ENCODE measurements around the gene XXYLT1.
"Not testable (repeated sequence)": the region's sequence is repeated elsewhere in the genome, so short reads cannot be mapped to it uniquely, and the experiment has no call there.

The XXYLT1 gene

DNA sequence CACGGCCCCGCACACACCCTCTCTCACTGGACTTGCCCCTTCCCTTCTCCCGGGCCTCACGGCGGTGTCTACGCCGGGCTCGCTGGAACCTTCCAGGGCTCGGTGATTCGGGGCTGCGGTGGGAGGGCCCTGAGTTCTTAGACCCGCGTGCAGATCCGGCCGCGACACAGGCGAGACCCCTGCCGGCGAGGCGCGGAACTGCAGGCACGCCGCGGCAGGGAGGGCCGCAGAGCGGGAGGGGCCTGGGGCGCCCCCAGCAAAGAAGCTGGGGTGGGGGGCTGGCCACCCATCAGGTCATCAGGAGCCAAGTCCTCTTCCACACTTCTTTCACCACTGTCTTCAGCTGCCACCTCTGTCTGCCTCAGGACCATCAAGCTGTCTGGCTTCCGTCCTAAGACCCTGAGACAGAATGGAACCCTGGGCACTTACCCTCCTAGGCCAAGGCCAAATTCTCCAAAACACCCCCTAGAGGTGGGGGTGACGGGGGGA is 164.5 kb downstream of the XXYLT1 start:
- no peak for DNase-seq

DNA sequence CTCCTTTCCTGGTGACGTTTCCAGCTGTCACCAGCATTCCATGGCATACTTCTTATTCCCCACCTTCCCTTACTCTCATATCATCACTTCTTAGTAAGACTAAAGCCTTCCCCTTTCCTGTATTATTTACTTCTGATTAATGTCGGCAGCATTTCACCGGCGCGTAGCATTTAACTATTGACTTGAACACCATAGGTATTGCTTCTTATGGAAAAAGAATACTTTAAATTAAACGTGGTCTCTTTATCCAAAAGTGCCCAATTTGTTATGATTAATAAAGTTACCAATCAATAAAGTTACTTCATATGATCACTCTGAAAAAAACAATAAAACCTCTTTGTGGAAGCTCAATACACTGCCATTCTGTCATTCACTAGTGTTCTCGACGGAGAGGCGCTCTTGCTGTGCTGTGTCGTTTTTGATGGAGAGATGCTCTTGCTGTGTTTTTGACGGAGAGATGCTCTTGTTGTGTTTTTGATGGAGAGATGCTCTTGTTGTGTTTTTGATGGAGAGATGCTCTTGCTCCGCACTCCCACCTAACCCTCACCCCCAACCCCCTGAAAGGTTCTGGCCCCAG is 165.0 kb downstream of the XXYLT1 start:
- no peak for DNase-seq

DNA sequence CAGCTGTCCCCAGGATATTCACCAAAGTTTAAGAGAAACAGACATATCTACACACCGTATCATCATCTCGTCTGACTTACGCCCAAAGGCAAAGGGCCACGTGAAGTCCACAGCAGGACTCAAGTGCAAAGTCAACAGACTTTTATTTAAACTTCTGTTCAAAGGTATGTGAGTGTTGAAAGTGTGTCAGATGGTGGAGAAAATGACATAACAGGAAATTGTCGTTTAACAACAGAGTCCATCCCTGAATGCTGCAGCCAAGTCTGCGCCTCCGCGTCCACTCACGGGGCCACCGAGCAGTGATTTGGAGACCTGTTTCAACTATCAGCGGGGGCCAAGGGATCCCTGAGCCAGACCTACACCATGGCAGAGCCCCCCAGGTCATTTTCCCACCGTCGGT is 165.6 kb downstream of the XXYLT1 start:
- no peak for DNase-seq

DNA sequence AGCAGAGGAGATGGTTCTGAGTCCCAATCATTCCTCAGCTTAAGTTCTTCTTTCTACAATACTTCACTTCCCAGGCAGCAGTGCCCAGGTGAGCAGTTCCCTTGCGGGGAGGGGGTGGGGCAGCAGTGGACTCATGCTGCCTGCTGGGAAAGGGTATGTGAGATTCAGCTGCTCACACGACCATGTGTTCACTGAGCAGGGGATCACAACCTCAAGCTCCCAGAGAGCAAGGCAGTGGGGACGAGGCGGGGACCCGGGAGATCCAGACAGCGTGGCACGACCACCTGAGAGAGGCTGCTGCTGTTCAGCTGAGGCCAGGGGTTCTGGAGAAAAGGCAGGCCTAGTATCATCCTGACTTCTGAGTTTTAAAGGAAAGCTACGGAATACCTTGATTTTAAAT is 166.6 kb downstream of the XXYLT1 start:
- no peak for DNase-seq

DNA sequence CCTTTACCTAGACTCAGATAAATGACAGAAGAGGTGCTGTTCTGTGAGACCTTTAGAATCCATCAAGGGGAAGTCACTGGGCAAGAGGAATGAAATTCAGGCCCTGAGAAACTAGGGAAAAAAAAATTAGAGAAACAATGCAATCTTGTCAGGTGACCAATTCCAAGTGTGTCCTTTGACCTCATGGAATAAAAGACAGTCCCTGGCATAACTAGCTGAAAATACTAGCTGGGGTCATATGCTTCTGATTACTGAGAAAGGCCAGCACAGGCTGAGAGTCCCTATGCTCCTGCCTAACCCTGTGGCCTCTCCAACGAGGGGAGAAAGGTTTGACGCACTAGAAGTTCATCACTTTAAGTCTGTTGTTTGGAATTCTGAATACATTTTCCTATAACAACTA is 167.3 kb downstream of the XXYLT1 start:
- DNase-seq: no peak

DNA sequence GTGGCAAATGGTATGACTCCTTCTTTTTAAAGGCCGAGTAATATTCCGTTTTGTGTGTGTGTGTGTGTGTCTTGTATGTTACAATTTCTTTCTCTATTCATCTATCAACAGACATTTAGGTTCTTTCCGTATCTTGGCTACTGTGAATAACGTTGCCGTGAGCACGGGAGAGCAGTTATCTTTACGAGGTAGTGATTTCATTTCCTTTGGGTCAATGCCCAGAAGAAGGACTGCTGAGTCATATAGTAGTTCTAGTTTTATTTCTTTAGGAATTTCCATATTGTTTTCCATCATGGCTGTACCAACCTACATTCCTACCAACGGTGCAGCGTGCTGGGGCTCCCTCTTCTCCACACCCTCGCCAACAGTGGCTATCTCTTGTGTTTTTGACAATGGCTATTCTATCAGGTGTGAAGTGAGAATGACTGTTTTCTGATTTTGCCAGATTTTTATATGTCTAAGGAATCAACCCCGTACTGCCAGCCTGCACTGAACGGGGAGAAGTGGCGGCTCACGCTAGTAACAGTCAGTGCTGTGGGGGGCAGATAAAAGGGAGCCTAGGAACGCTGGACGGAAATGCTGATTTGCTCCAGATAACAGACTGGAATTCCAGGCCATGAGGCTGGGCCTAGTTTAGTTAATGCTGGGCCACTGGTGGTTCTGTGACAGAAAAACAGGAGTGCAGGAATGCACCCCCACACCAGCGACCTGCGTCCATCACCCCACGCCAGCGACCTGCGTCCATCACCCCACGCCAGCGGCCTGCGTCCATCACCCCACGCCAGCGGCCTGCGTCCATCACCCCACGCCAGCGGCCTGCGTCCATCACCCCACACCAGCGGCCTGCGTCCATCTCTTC is 168.1 kb downstream of the XXYLT1 start:
- DNase-seq: no peak

DNA sequence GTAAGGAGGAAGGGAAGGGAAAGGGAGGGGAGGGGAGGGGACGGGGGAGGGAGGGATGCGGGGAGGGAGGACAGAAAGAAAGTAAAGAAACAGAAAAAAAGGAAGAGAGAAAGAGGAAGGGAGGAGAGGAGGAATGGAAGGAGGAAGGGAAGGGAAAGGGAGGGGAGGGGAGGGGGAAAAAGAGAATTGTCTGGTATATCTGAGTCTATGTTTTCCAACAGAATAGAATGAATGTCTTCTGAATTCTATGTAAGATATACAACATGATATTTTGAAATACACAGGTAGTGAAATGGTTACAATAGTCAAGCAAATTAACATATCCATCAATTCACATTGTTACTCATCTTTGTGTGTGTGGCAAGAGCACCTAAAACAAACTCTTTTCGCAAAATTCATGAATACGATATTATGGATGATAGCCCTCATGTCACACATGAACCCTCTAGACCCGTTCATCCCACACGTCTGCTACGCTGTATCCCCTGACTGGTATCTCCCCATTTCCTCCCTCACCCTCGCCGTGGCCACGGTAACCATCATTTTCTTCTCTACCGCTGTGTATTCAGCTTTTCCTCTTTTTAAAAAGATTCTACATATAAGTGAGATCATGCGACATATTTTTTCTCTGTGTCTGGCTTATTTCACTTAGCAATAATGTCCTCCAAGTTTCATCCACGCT is 168.9 kb downstream of the XXYLT1 start:
- no peak for DNase-seq

DNA sequence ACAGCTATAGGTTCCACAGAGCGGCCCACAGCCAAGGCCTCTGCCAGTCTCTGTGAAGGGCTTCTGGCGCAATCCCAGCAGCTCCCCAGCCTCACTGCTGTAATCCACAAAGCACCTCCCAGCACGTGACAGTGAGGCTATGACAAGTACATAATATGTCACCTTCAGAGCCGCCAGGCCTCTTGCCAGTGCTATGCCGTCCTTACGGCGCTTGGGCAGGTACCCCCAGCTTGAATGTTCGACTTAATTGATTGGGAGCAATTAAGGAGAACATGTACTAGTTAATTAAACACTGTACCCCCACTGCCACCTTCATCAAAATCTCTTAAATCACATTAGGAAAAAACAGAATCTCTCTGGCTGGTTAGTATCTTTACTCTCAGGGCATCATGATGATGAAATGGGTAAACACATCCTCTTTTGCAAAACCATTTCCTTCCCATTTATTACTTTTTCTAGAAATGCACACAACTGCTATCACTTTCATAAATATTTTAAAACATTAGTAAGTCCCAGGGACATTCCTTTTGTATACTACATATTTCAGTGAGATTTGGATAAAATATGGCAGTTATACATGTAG is 169.9 kb downstream of the XXYLT1 start:
- no peak for DNase-seq

DNA sequence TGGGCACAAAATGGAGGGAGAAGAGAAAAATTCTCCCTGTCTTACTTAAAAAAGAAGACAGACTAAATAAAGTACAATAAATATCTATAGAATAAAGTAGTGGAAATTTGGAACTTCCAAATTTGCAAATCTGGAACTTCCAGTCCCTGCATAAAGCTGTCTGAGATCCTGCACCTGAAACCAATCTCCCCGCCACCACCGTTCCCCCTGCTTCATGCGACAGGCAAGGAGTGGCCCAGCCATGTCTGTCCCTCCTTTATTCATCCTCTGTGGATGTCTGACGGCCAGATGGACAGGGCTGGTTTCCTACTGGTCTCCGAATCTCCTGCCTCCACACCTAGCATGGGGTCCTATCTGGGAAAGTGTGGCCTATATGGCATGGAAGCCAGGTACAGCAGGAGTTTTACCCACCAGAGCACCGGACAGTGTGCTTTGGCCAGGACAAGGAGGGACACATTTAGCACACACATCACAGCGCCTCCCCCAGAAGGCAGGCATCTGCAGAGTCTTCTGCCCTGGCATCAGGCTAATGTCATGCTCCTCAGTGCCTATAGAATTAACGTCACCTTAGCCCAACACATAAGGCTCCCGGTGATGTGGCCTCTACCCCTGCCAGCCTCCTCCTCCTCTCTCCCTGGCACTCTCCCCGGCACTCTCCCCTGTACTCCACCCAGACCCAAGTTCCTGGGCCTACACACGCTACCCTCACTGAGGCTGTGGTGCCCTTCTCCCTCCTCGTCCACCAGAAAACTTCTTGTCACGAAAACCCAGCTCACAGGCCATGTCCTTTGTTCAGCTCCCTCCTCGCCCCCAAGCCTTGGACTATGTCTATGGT is 170.8 kb downstream of the XXYLT1 start:
- DNase-seq: no peak

DNA sequence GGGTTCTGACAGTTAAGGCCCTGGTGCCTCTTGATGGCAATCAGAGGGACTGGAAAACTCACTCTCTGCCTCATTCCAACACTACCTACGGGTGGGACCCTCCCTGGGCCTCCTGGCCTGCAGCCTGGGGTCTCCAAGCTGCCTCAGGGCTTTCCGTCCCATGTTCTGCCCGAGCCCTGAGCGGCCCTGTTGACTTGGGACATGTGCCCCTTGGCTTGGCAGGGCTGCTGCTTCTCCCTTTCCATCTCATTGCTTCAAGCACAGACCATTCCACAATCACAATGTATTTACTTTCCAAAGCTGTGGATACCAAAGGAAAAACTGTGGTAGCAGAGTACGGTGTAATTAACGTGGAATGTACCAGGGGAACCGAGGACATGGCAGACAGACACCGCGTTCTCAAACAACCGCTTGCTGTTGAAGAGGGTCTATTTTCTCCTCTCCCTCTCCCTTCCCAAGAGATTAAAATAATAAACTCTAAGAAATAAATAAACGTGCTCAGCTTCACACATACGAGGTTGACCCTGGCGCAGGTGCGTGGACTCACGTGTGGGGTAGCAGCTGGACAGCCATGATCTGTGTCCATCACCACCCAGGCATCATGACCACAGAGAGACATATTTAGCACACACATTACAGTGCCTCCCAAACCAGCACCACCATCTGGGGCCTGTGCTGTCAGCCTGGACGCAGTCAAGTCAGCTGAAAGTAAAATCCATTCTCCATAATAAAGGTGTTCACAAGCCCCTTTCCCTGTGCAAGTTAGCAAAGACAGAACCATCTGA is 172.0 kb downstream of the XXYLT1 start:
- DNase-seq: no peak

DNA sequence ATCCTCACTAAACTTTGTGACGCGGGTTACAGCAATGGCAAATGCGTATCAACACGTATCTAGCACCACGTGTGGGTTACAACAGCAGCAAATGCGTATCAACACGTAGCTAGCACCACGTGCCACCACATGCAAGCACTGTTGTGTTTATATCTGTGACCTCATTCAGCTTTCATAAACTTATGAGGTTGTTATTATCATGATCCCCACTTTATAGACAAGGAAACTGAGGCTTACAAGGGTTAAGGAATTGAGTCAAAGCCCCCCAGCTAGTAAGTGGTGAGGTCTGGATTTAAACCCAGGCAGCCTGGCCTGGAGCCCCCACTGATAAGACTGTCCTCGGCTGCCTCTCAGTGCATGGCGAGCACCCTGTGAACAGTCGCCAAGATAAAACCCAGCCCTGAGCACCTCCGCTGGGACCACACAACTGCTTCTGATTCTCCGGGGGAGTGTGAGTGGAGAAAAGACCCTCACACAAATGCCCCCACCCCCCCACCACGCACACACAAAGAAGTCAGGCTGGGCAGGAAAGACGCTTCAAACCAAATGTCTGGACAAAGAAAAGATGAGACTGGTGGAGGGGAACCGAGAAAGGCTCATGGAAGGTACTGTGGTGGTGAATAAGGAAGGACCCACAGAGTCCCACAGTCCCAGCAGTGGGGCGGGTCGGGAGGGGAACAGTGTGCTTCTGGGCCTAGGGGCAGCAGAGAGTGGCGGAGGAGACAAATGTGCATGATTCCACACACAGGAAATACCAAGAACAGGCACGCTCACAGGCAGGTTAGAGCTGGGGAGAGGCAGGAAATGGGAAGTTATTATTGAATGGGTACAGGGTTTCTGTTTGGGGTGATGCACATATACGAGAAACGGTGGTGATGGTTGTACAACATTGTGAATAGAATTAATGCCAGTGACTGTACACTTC is 173.4 kb downstream of the XXYLT1 start:
- DNase-seq: no peak

DNA sequence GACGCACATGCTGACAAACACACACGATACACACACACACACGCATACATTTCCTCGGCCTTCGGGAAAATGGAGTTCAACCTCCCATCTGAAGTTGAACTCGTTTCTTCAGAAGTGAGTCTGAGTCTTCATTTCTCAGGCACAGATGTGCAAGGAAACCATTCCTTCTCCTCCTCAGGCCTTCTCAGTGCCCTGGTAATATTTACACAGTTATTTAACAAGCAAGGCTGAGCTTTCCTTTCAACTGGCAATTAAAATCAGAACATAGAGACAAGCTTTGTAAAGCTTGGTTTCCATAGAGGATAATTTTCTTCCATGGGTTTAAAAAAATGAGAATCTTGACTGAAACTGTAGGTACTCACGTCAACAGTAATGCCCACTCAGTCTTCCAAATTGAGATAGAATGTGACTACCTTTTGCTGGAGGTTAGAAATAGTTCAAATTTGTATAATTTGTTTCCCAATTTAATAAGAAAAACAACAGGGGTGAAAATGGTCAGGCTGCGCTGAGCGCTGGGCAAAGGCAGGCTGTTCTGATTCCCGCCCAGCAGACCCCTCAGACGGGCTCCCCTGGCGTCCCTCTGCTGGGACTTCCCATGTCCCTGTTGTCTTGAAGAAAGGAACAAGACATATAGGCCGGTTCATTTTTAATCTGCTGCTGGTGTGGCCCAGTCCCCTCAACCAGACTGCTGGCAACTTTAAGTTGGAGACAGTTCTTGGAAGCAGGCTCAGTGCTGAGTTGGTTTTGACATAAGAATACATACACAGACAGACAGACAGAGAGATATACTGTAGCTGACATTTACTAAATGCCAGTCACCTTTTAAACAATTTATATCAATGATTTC is 174.3 kb downstream of the XXYLT1 start:
- DNase-seq: no peak

DNA sequence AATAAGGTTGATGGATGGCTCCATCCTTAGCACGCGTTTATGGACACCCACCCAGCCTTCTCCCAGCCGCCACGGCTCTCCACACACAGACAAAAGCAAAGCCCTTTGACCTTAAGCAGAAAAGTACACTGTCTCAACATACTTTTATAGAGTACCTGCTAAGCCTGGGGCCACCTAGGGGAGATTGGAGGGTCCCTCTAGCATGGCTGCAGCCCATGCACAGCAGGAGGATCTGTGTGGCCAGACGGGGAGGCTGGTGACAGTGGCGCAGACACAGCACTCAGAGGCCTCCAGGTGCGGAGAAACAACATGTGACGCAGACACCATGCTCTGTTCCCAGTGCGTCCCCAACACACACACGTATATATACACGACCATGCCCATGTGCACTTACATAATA is 174.9 kb downstream of the XXYLT1 start:
- no peak for DNase-seq

DNA sequence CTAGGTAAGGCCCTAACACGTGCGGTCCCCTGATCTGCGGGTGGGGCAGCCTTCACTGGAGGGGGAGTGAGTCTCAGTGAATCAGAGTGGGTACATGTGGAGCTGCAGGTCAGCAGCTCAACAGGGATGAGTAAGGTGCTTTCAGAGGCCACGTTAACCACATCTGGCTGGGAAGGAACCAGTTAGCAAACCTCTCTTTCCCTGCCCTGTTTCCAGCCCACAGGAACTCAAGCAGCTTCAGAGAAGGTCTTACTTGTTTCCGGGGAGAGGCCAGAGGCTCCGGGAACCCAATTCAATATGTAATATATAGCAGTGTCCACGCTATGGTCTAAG is 175.3 kb downstream of the XXYLT1 start:
- DNase-seq: no peak

DNA sequence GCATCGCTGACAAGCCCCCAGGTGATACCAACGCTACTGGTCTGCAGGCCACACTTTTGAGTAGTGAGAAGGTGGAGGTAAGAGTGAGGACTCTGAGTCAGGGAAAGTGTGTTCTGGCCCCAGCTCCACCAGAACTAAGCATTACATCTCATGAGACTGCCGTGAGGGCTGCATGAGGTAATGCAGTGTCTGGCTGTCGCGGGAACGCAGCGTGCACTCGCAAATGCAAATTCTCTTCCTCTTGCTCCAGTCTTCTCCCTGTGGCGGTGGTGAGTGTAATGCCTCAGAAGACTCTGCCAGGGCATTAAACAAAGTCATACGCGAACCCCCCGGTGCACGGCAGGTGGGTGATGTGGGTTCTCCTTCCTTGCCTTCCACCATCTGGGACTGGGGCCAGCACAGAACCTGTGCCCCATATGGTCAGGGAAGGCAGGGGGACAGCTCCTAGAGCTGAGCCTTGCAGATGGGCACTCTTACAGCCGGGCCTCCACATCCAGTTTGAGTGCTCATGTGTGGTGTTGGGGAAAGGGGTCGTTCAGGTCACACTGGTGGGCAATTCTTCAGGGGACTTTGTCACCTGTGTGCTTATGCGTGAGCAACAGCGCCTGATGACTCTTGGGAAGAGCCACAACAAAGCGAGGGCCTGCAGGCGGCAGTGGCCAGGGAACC is 175.8 kb downstream of the XXYLT1 start:
- no peak for DNase-seq

DNA sequence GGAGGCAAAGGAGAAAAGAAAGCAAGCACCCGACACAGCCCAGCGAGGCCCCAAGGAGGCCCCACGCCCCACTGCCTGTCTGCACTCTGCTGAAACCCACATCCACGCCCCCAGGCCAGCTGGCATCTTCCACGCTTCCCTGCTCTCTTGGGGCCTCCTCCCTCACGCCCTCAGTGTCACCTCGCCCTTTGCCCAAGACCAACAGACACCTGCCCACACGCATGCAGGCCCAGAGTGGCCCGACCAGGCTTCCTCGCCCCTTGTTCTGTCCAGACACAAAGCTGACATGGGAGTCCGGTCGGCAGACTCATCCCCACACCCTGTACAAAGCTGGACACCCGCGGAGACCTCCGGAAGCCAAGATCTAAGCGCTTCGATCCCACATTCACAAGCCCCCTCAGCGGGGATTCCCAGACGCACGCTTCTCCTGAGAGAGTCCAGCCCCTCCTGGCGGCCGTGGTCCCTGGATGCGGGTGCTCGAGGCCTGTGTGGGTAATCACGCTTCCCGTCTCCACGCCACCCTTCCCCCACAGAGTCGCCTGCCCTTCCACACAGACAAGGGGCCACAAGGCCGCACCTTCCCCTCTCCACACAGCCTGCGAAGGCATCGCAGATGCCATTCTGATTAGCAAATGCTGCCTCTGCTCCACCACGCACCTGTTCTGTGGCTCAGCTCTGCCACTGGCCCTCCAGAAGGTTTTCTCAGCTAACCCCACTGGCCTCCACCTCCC is 176.6 kb downstream of the XXYLT1 start:
- no peak for DNase-seq

DNA sequence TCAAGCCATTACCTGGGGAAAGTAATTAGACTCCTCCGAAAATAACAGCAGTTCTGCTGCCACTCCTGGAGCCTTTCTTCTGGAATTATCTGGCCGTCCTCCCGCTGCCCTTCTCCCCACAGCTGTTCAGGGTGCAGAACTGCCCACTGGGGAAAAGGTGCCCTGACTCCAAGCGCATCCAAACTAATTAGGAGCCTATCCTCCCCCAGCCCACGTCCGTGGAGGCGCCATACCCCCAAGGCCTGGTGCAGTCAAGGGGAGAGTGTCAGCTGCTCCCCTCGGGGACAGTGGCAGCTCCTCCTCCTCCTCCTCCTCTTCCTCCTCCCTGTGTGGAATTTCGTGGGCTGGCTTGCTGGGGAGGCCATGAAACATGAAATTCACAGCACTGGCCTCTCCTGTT is 177.2 kb downstream of the XXYLT1 start:
- no peak for DNase-seq

DNA sequence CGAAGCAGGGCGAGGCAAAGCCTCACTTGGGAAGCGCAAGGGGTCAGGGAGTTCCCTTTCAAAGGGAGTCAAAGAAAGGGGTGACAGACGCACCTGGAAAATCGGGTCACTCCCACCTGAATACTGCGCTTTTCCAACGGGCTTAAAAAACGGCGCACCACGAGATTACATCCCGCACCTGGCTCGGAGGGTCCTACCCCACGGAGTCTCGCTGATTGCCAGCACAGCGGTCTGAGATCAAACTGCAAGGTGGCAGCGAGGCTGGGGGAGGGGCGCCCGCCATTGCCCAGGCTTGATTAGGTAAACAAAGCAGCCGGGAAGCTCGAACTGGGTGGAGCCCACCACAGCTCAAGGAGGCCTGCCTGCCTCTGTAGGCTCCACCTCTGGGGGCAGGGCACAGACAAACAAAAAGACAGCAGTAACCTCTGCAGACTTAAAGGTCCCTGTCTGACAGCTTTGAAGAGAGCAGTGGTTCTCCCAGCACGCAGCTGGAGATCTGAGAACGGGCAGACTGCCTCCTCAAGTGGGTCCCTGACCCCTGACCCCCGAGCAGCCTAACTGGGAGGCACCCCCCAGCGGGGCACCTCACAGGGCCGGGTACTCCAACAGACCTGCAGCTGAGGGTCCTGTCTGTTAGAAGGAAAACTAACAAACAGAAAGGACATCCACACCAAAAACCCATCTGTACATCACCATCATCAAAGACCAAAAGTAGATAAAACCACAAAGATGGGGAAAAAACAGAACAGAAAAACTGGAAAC is 182.9 kb downstream of the XXYLT1 start:
- not testable (repeated sequence) for DNase-seq
